ENCODE data around the gene CCDC188.

DNA sequence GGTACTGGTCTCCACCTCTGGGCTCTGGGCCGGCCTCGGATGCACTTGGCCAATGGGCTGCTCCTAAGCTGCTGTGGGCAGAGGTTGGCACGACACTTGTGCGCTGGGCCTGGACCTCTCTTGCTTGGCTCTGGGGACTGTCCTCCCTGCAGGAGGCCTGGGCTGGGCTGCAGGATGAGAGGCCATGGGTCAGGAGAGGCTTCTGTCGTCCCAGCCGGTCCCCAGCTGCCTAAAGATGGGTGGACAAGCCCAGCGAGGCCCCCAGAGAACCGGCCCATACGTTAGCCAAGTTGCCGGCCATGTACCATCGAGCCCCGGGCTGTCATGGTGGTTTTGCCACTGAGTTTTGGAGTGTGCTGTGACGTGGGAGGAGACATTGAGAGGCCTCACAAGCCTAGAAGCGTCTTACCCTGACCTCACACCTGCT, 1.6 kb upstream of the CCDC188 start:
- TF ChIP-seq, protein P1, sequence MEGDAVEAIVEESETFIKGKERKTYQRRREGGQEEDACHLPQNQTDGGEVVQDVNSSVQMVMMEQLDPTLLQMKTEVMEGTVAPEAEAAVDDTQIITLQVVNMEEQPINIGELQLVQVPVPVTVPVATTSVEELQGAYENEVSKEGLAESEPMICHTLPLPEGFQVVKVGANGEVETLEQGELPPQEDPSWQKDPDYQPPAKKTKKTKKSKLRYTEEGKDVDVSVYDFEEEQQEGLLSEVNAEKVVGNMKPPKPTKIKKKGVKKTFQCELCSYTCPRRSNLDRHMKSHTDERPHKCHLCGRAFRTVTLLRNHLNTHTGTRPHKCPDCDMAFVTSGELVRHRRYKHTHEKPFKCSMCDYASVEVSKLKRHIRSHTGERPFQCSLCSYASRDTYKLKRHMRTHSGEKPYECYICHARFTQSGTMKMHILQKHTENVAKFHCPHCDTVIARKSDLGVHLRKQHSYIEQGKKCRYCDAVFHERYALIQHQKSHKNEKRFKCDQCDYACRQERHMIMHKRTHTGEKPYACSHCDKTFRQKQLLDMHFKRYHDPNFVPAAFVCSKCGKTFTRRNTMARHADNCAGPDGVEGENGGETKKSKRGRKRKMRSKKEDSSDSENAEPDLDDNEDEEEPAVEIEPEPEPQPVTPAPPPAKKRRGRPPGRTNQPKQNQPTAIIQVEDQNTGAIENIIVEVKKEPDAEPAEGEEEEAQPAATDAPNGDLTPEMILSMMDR (IDR thresholded peaks at IDR 0.05; ENCODE audit: insufficient read depth, low read depth, low read length), result no peak
- TF ChIP-seq EZH2 (IDR thresholded peaks at IDR 0.05; ENCODE audit: insufficient read depth, low read length), result no peak
